Measurements from ENCODE around the gene SLC29A4. TPM values are rescaled to one million over a fixed set of nuclear protein-coding genes. Genes with fewer than 3 reads are reported as not detected.
"Not testable (repeated sequence)": the region's sequence is repeated elsewhere in the genome, so short reads cannot be mapped to it uniquely, and the experiment has no call there.

SLC29A4 gene
- total RNA-seq, 1 donor from 2014 or later: 9.7 TPM

DNA sequence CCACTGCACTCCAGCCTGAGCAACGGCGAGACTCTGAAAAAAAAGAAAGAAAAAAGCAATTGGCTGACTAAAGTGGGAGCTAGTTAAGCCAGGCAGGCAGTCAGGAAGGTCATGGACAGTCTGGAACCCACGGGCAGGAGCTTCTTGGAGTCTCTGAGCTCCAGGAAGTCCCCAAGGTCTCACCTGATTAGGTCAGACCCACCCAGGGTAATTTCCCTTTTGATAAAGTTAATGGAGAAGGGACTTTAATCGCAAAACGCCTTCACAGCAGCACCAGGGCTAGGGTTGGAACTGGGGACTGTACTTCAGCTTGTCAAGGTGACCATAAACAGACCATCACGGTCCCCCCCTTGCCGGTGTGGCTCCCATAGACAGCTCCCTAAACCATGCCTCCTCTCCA lies 6.6 kb downstream of the SLC29A4 start:
- Mint-ChIP-seq H3K4me1 (ENCODE audit: low read depth) (peaks cover 2% of the 10 kb centered on the region), H3K36me3 (ENCODE audit: low read depth) (peaks cover under 1% of the 10 kb centered on the region), H3K4me3 (ENCODE audit: unreplicated experiment) (no peak overlapping the region), H3K27ac (ENCODE audit: unreplicated experiment) (no peak overlapping the region), H3K9me3 (ENCODE audit: low read depth) (peaks cover 1% of the 10 kb centered on the region), H3K27me3 (ENCODE audit: low read depth) (no peaks in the 10 kb centered on the region)
- no peak for DNase-seq (ENCODE audit: low spot score)
- TF ChIP-seq, protein P1, sequence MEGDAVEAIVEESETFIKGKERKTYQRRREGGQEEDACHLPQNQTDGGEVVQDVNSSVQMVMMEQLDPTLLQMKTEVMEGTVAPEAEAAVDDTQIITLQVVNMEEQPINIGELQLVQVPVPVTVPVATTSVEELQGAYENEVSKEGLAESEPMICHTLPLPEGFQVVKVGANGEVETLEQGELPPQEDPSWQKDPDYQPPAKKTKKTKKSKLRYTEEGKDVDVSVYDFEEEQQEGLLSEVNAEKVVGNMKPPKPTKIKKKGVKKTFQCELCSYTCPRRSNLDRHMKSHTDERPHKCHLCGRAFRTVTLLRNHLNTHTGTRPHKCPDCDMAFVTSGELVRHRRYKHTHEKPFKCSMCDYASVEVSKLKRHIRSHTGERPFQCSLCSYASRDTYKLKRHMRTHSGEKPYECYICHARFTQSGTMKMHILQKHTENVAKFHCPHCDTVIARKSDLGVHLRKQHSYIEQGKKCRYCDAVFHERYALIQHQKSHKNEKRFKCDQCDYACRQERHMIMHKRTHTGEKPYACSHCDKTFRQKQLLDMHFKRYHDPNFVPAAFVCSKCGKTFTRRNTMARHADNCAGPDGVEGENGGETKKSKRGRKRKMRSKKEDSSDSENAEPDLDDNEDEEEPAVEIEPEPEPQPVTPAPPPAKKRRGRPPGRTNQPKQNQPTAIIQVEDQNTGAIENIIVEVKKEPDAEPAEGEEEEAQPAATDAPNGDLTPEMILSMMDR (IDR thresholded peaks at IDR 0.05): no peak

DNA sequence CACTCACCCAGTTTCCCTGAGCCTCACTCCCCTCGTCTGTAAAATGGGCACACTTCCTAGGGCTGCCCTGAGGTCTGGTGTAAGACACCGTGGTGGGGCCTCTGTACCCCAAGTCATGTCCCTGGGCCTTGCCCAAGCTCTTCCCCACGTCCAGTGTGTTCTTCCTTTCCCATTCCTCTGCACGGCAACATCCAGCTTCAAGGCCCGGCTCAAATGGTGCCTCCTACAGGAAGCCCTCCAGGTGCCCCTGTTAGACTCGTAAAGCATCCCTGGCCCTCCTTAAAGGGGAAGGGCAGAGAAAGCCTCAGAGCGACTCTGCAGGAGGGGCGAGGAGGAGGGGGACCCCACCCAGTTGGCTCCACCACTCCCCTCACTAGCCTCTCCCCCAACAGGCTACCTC lies 8.6 kb downstream of the SLC29A4 start:
- TF ChIP-seq, protein P1 (IDR thresholded peaks at IDR 0.05): no peak
- H3K27ac Mint-ChIP-seq (ENCODE audit: unreplicated experiment): no peak overlapping the region
- H3K4me1 Mint-ChIP-seq (ENCODE audit: low read depth): no peaks in the 10 kb centered on the region
- H3K36me3 Mint-ChIP-seq (ENCODE audit: low read depth): peaks cover 4% of the 10 kb centered on the region
- H3K4me3 Mint-ChIP-seq (ENCODE audit: unreplicated experiment): no peak overlapping the region
- DNase-seq (ENCODE audit: low spot score): no peak
- H3K27me3 Mint-ChIP-seq (ENCODE audit: low read depth): no peaks in the 10 kb centered on the region
- peaks cover 3% of the 10 kb centered on the region for H3K9me3 Mint-ChIP-seq (ENCODE audit: low read depth)

- DNase-seq (ENCODE audit: low spot score); H3K9me3 Mint-ChIP-seq (ENCODE audit: low read depth); H3K36me3 Mint-ChIP-seq (ENCODE audit: low read depth); H3K27me3 Mint-ChIP-seq (ENCODE audit: low read depth); H3K4me1 Mint-ChIP-seq (ENCODE audit: low read depth); H3K27ac Mint-ChIP-seq (ENCODE audit: unreplicated experiment); H3K4me3 Mint-ChIP-seq (ENCODE audit: unreplicated experiment): not testable (repeated sequence)
Observed at GRCh38 chr7:5291711-5292335, 9.1 kb downstream of the SLC29A4 start.

DNA sequence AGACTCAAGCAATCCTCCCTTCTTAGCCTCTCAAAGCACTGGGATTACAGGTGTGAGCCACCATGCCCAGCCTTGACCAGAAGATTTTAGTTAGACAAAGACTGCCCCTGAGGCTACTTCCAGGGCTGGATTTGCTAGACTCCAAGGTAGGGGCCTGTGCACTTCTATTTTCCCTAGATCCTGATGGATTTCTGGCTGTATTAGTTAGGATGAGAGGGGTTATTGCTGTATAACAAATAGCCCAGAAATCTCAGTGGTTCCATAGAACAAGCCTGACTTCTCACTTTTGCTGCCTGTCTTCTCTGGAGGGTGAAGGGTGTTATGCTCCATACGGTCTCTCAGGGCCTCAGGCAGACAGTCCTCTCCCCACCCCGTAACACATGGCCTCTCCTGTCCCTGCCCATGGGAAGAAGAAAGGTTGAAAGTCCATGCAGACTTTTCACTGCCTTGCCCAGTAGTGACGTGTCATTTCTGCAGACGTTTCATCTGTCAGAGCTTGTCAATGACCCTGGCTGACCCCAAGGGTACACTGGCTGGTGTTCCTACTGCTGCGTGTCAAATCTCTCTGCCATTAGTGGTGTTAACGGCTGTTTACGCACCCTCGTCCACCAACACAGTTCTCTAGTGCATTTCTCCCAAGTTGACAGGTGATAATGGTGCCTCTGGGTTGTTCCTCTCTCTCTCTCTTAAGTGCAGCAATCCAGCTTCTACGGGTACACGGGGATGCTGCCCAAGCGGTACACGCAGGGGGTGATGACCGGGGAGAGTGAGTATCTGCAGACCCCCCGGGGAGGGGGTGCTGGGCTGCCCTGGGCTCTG lies 11.6 kb downstream of the SLC29A4 start:
- Mint-ChIP-seq H3K9me3 (ENCODE audit: low read depth) (peaks cover 3% of the 10 kb centered on the region), H3K4me3 (ENCODE audit: unreplicated experiment) (no peak overlapping the region), H3K36me3 (ENCODE audit: low read depth) (peaks cover 4% of the 10 kb centered on the region), H3K27me3 (ENCODE audit: low read depth) (no peaks in the 10 kb centered on the region), H3K27ac (ENCODE audit: unreplicated experiment) (no peak overlapping the region), H3K4me1 (ENCODE audit: low read depth) (no peaks in the 10 kb centered on the region)
- DNase-seq (ENCODE audit: low spot score): no peak
- TF ChIP-seq, protein P1 (IDR thresholded peaks at IDR 0.05): no peak

- Mint-ChIP-seq H3K4me3 (ENCODE audit: unreplicated experiment) (no peak overlapping the region), H3K4me1 (ENCODE audit: low read depth) (no peaks in the 10 kb centered on the region), H3K36me3 (ENCODE audit: low read depth) (peaks cover 4% of the 10 kb centered on the region), H3K27me3 (ENCODE audit: low read depth) (no peaks in the 10 kb centered on the region), H3K9me3 (ENCODE audit: low read depth) (peaks cover 3% of the 10 kb centered on the region), H3K27ac (ENCODE audit: unreplicated experiment) (no peak overlapping the region)
- DNase-seq (ENCODE audit: low spot score): no peak
- TF ChIP-seq, protein P1 (IDR thresholded peaks at IDR 0.05): no peak
Observed at GRCh38 chr7:5295039-5296014, 12.6 kb downstream of the SLC29A4 start.

Data from chondrocyte (in vitro differentiated cells).